ENCODE results near the gene HOXB3. TPM values are rescaled to one million over a fixed set of nuclear protein-coding genes. Genes with fewer than 3 reads are reported as not detected.
"Not testable (repeated sequence)": the region's sequence is repeated elsewhere in the genome, so short reads cannot be mapped to it uniquely, and the experiment has no call there.

Gene HOXB3
- total RNA-seq, 2 experiments from 2014 or later, result 11.9 to 12.9 TPM

GRCh38 chr17:48535793-48536559, 54.1 kb downstream of the HOXB3 start:
- H3K27ac Mint-ChIP-seq; H3K9me3 Mint-ChIP-seq (ENCODE audit: low read depth); H3K4me3 Mint-ChIP-seq; H3K4me1 Mint-ChIP-seq; ATAC-seq; H3K36me3 Mint-ChIP-seq; DNase-seq: not testable (repeated sequence)
- peaks cover 12% of the 10 kb centered on the region for H3K27me3 Mint-ChIP-seq
- CTCF ChIA-PET, result interaction anchor here (0.7 to 1.2 kb wide), 2 partner anchors 22 to 412 kb away, joined by 3 read pairs; no protein-coding TSS in a partner anchor

GRCh38 chr17:48532261-48532660, 57.8 kb downstream of the HOXB3 start:
- no peaks in the 10 kb centered on the region for H3K4me1 Mint-ChIP-seq
- CTCF ChIA-PET, result interaction anchor here (1.2 to 1.7 kb wide), 2 partner anchors 39 to 40 kb away, joined by 4 read pairs; no protein-coding TSS in a partner anchor
- H3K27me3 Mint-ChIP-seq, result peaks cover 15% of the 10 kb centered on the region
- ATAC-seq, result no peak
- H3K36me3 Mint-ChIP-seq, result no peaks in the 10 kb centered on the region
- no peak overlapping the region for H3K4me3 Mint-ChIP-seq
- no peaks in the 10 kb centered on the region for H3K9me3 Mint-ChIP-seq (ENCODE audit: low read depth)
- no peak for DNase-seq
- no peak overlapping the region for H3K27ac Mint-ChIP-seq

GRCh38 chr17:48530887-48531272, 59.2 kb downstream of the HOXB3 start, which contains the start of gene HOXB1:
Gene HOXB1 (minus strand): TSS chr17:48531011. CDS start chr17:48530904, 107 bp downstream.
- CTCF ChIA-PET, result no interaction called here
- H3K27ac Mint-ChIP-seq, result no peak within 1 kb of the TSS
- no peak within 1 kb of the TSS for H3K4me3 Mint-ChIP-seq
- H3K4me1 Mint-ChIP-seq, result no peaks in the 10 kb centered on the region
- peaks cover 23% of the 10 kb centered on the region for H3K27me3 Mint-ChIP-seq
- ATAC-seq (no peak), DNase-seq (no peak)
- H3K9me3 Mint-ChIP-seq (ENCODE audit: low read depth), result no peaks in the 10 kb centered on the region
- no peaks in the 10 kb centered on the region for H3K36me3 Mint-ChIP-seq

- Mint-ChIP-seq H3K4me1 (no peaks in the 10 kb centered on the region), H3K4me3 (no peak overlapping the region), H3K9me3 (ENCODE audit: low read depth) (no peaks in the 10 kb centered on the region), H3K27ac (no peak overlapping the region), H3K36me3 (no peaks in the 10 kb centered on the region), H3K27me3 (peaks cover 28% of the 10 kb centered on the region)
- CTCF ChIA-PET, result no interaction called here
- DNase-seq, result no peak
- ATAC-seq, result no peak
These were observed 59.7 kb downstream of the HOXB3 start for GRCh38 chr17:48530208-48530886.

- Mint-ChIP-seq H3K4me1 (no peaks in the 10 kb centered on the region), H3K27ac (no peak overlapping the region), H3K36me3 (no peaks in the 10 kb centered on the region), H3K4me3 (no peak overlapping the region), H3K27me3 (peaks cover 35% of the 10 kb centered on the region), H3K9me3 (ENCODE audit: low read depth) (no peaks in the 10 kb centered on the region)
- no peak for ATAC-seq
- no peak for DNase-seq
- CTCF ChIA-PET, result no interaction called here
These were observed 60.4 kb downstream of the HOXB3 start for GRCh38 chr17:48529683-48530009.

GRCh38 chr17:48528936-48529682, 60.9 kb downstream of the HOXB3 start:
- no peaks in the 10 kb centered on the region for H3K4me1 Mint-ChIP-seq
- CTCF ChIA-PET, result interaction anchor here (0.5 kb wide), 1 partner anchor 22 kb away, joined by 3 read pairs; no protein-coding TSS in a partner anchor
- H3K4me3 Mint-ChIP-seq, result no peak overlapping the region
- H3K27me3 Mint-ChIP-seq, result peaks cover 37% of the 10 kb centered on the region
- no peak overlapping the region for H3K27ac Mint-ChIP-seq
- no peak for DNase-seq
- no peak for ATAC-seq
- H3K36me3 Mint-ChIP-seq, result no peaks in the 10 kb centered on the region
- no peaks in the 10 kb centered on the region for H3K9me3 Mint-ChIP-seq (ENCODE audit: low read depth)

- no peaks in the 10 kb centered on the region for H3K9me3 Mint-ChIP-seq (ENCODE audit: low read depth)
- H3K36me3 Mint-ChIP-seq, result no peaks in the 10 kb centered on the region
- no peaks in the 10 kb centered on the region for H3K4me1 Mint-ChIP-seq
- DNase-seq (no peak), ATAC-seq (no peak)
- H3K27me3 Mint-ChIP-seq, result peaks cover 45% of the 10 kb centered on the region
- H3K4me3 Mint-ChIP-seq, result no peak overlapping the region
- no peak overlapping the region for H3K27ac Mint-ChIP-seq
- CTCF ChIA-PET, result interaction anchor here (0.5 kb wide), 1 partner anchor 21 kb away, joined by 3 read pairs; no protein-coding TSS in a partner anchor
These were observed 61.7 kb downstream of the HOXB3 start for GRCh38 chr17:48528153-48528935.

GRCh38 chr17:48527547-48527932, 62.5 kb downstream of the HOXB3 start:
- Mint-ChIP-seq H3K27me3 (peaks cover 48% of the 10 kb centered on the region), H3K27ac (no peak overlapping the region), H3K4me1 (no peaks in the 10 kb centered on the region), H3K9me3 (ENCODE audit: low read depth) (no peaks in the 10 kb centered on the region), H3K4me3 (no peak overlapping the region), H3K36me3 (no peaks in the 10 kb centered on the region)
- ATAC-seq, result no peak
- CTCF ChIA-PET, result no interaction called here
- DNase-seq, result no peak

- no peak overlapping the region for H3K4me3 Mint-ChIP-seq
- H3K27ac Mint-ChIP-seq, result no peak overlapping the region
- CTCF ChIA-PET, result interaction anchor here (1.3 kb wide), 1 partner anchor 61 kb away, joined by 3 read pairs; no protein-coding TSS in a partner anchor
- no peaks in the 10 kb centered on the region for H3K4me1 Mint-ChIP-seq
- peaks cover 45% of the 10 kb centered on the region for H3K27me3 Mint-ChIP-seq
- ATAC-seq (no peak), DNase-seq (no peak)
- H3K36me3 Mint-ChIP-seq, result no peaks in the 10 kb centered on the region
- no peaks in the 10 kb centered on the region for H3K9me3 Mint-ChIP-seq (ENCODE audit: low read depth)
These were observed 63.2 kb downstream of the HOXB3 start for GRCh38 chr17:48526608-48527546.

GRCh38 chr17:48523010-48523409, 67.0 kb downstream of the HOXB3 start:
- ATAC-seq, result no peak
- H3K27me3 Mint-ChIP-seq, result peaks cover 61% of the 10 kb centered on the region
- H3K4me1 Mint-ChIP-seq, result peaks cover 9% of the 10 kb centered on the region
- CTCF ChIA-PET, result interaction anchor here (1.0 to 2.6 kb wide), 3 partner anchors 12 to 31 kb away, joined by 3 to 9 read pairs (median 7); no protein-coding TSS in a partner anchor
- no peaks in the 10 kb centered on the region for H3K36me3 Mint-ChIP-seq
- H3K4me3 Mint-ChIP-seq, result no peak overlapping the region
- no peak for DNase-seq
- H3K9me3 Mint-ChIP-seq (ENCODE audit: low read depth), result no peaks in the 10 kb centered on the region
- H3K27ac Mint-ChIP-seq, result no peak overlapping the region

GRCh38 chr17:48522031-48522653, 67.9 kb downstream of the HOXB3 start:
- H3K4me1 Mint-ChIP-seq, result peaks cover 17% of the 10 kb centered on the region
- H3K36me3 Mint-ChIP-seq, result no peaks in the 10 kb centered on the region
- CTCF ChIA-PET, result interaction anchor here (1.2 to 2.6 kb wide), 3 partner anchors 16 to 454 kb away, joined by 3 to 9 read pairs (median 7); no protein-coding TSS in a partner anchor
- H3K9me3 Mint-ChIP-seq (ENCODE audit: low read depth), result no peaks in the 10 kb centered on the region
- no peak for ATAC-seq
- no peak for DNase-seq
- H3K27me3 Mint-ChIP-seq, result peaks cover 64% of the 10 kb centered on the region
- no peak overlapping the region for H3K4me3 Mint-ChIP-seq
- no peak overlapping the region for H3K27ac Mint-ChIP-seq
